Liver (tissue), 9 donors: ENCODE results near the gene OR1I1. TPM values are rescaled to one million over a fixed set of nuclear protein-coding genes. Genes with fewer than 3 reads are reported as not detected.

Experiments used
- DNase-seq: peaks from one replicate; pipeline ENCODE4 v3.0.0-alpha.2; 2017; ENCODE audit warnings: low spot score
- H3K27ac ChIP-seq, 2 donors: one replicate each; pipeline ENCODE4 v1.7.0; 2013; ENCODE audit warnings: inconsistent platforms in 2 of 2, low read length in 2 of 2, control low read depth in 1 of 2, low read depth in 1 of 2, mild to moderate bottlenecking in 1 of 2
- H3K27me3 ChIP-seq, 4 donors: one replicate each; pipeline versions ENCODE4 v1.6.1 to v1.7.0; 2013; ENCODE audit warnings: low read length in 3 of 4, inconsistent platforms in 1 of 4, mild to moderate bottlenecking in 1 of 4, moderate library complexity in 1 of 4; ENCODE audit not compliant: control insufficient read depth in 4 of 4, insufficient read depth in 4 of 4
- H3K36me3 ChIP-seq, 4 donors: one replicate each; pipeline versions ENCODE4 v1.6.1 to v1.7.0; 2013; ENCODE audit warnings: low read length in 3 of 4, mild to moderate bottlenecking in 3 of 4, low read depth in 1 of 4, moderate library complexity in 1 of 4; ENCODE audit not compliant: control insufficient read depth in 4 of 4, insufficient read depth in 3 of 4
- H3K4me1 ChIP-seq, 4 donors: one replicate each; pipeline versions ENCODE4 v1.6.1 to v1.7.0; 2013; ENCODE audit warnings: low read length in 3 of 4, mild to moderate bottlenecking in 3 of 4, moderate library complexity in 1 of 4; ENCODE audit not compliant: control insufficient read depth in 4 of 4, insufficient read depth in 4 of 4
- H3K4me3 ChIP-seq, 3 donors: one replicate each; pipeline versions ENCODE4 v1.6.1 to v1.7.0; 2013; ENCODE audit warnings: low read length in 3 of 3, control low read depth in 1 of 3, low read depth in 1 of 3, mild to moderate bottlenecking in 1 of 3
- H3K9ac ChIP-seq, 2 donors: one replicate each; pipeline ENCODE4 v1.7.0; 2013; ENCODE audit warnings: low read length in 2 of 2, mild to moderate bottlenecking in 2 of 2, moderate library complexity in 2 of 2, control low read depth in 1 of 2, low read depth in 1 of 2
- H3K9me3 ChIP-seq, 4 donors: one replicate each; pipeline versions ENCODE4 v1.6.1 to v1.7.0; 2013; ENCODE audit warnings: low read length in 3 of 4; ENCODE audit not compliant: control insufficient read depth in 4 of 4
- ATF3 ChIP-seq: IDR thresholded peaks from 2 replicates; pipeline ENCODE4 v1.6.1; 2016; ENCODE audit warnings: antibody characterized with exemption
- FOXA1 ChIP-seq: IDR thresholded peaks from 2 replicates; pipeline ENCODE4 v1.6.1; 2016; ENCODE audit warnings: antibody characterized with exemption
- FOXA2 ChIP-seq: IDR thresholded peaks from 2 replicates; pipeline ENCODE4 v1.6.1; 2016; ENCODE audit warnings: antibody characterized with exemption
- GABPA ChIP-seq, 2 donors: IDR thresholded peaks in 1 of 2; conservative IDR thresholded peaks in 1 of 2; 2 replicates each; pipeline ENCODE4 v1.6.1; 2016; ENCODE audit warnings: antibody characterized with exemption in 2 of 2, mild to moderate bottlenecking in 1 of 2, moderate library complexity in 1 of 2
- HNF4A ChIP-seq, 2 donors: conservative IDR thresholded peaks; 2 replicates each; pipeline ENCODE4 v1.6.1; 2016; ENCODE audit warnings: antibody characterized with exemption in 2 of 2, mild to moderate bottlenecking in 2 of 2
- HNF4G ChIP-seq: IDR thresholded peaks from 2 replicates; pipeline ENCODE4 v1.6.1; 2016; ENCODE audit warnings: antibody characterized with exemption
- MAX ChIP-seq: IDR thresholded peaks from 2 replicates; pipeline ENCODE4 v1.6.1; 2016; ENCODE audit warnings: antibody characterized with exemption
- NR2F2 ChIP-seq: IDR thresholded peaks from 2 replicates; pipeline ENCODE4 v1.6.1; 2016; ENCODE audit warnings: antibody characterized with exemption
- REST ChIP-seq: IDR thresholded peaks from 2 replicates; pipeline ENCODE4 v1.6.1; 2016; ENCODE audit warnings: antibody characterized with exemption, mild to moderate bottlenecking
- SP1 ChIP-seq: IDR thresholded peaks from 2 replicates; pipeline ENCODE4 v1.6.1; 2018; ENCODE audit warnings: antibody characterized with exemption, mild to moderate bottlenecking
- TAF1 ChIP-seq: conservative IDR thresholded peaks from 2 replicates; pipeline ENCODE4 v1.6.1; 2016; ENCODE audit warnings: antibody characterized with exemption, mild to moderate bottlenecking
- ZBTB33 ChIP-seq: IDR thresholded peaks from 2 replicates; pipeline ENCODE4 v1.6.1; 2016; ENCODE audit warnings: antibody characterized with exemption
- WGBS: extraction: QIAGEN DNeasy Blood & Tissue Kit; methylation state at CpG from one replicate; pipeline ENCODE4 v1.1.7; 2013; 5-methylcytosine and 5-hydroxymethylcytosine counted together
- polyA plus RNA-seq, 2 donors: library from polyadenylated mRNA; stranded (reverse) in 1 of 2; unstranded in 1 of 2; fragments of 200-250 nt in 1 of 2; fragments of >200 nt in 1 of 2; fragmentation: Nextera tagmentation in 1 of 2; extraction: Ambion mirVana in 1 of 2; gene quantifications; one replicate each; pipeline versions ENCODE4 v1.2.1 to v1.2.3, GENCODE V29; 2013 to 2015
- total RNA-seq, 2 donors: library from RNA; depleted of rRNA; stranded (reverse); fragments of >200 nt; gene quantifications; one replicate each; pipeline ENCODE4 v1.2.3, GENCODE V29; 2014
- donor health status: healthy.
- donor health status: healthy.
- donor health status: healthy.
- donor health status: healthy.
- donor health status: healthy.

The OR1I1 gene
- total and polyA plus RNA-seq, 4 donors = not detected

GRCh38 chr19:15105044-15105443 lies 23.0 kb downstream of the OR1I1 start (continued):
- no peak for TF ChIP-seq TAF1

GRCh38 chr19:15107061-15108010 lies 25.3 kb downstream of the OR1I1 start, which contains the start of gene SYDE1:
TSS of gene SYDE1 (plus strand) at chr19:15107401. CDS start at chr19:15107434, 33 bp downstream.
- Histone ChIP-seq H3K4me3 (peak within 1 kb of the TSS in 2 of 3 donors; percentile 27 to 62), H3K27ac (peak within 1 kb of the TSS; percentile 57 to 65), H3K27me3 (no peaks in the 10 kb centered on the region), H3K9me3 (peaks cover 2 to 6% (median 3%) of the 10 kb centered on the region in 4 donors), H3K9ac (no peak within 1 kb of the TSS), H3K4me1 (peaks cover 0 to 9% (median 0%) of the 10 kb centered on the region in 4 donors), H3K36me3 (peaks cover 0 to 2% (median under 1%) of the 10 kb centered on the region in 4 donors)
- DNase-seq = no peak
- 6% methylated on average over 78 of the region's 78 CpGs for WGBS
- TF ChIP-seq ZBTB33 (no peak), HNF4A (conservative IDR thresholded peaks at IDR 0.05) (no peak), NR2F2 (no peak), FOXA1 (no peak), ATF3 (no peak), HNF4G (no peak), GABPA (IDR thresholded peaks at IDR 0.05 in 1 of 2, conservative IDR thresholded peaks at IDR 0.05 in 1 of 2) (no peak), FOXA2 (no peak), TAF1 (no peak), SP1 (no peak)

GRCh38 chr19:15108145-15108844 lies 26.3 kb downstream of the OR1I1 start:
- H3K9me3 ChIP-seq = peaks cover 2 to 5% (median 3%) of the 10 kb centered on the region in 4 donors
- H3K4me1 ChIP-seq = peaks cover 0 to 9% (median under 1%) of the 10 kb centered on the region in 4 donors
- peak overlapping the region in 2 of 3 donors; percentile 27 to 62 for H3K4me3 ChIP-seq
- H3K27me3 ChIP-seq = no peaks in the 10 kb centered on the region
- H3K36me3 ChIP-seq = peaks cover 0 to 4% (median 2%) of the 10 kb centered on the region in 4 donors
- DNase-seq = no peak
- 44% methylated on average over 10 of the region's 10 CpGs for WGBS
- peak; percentile 8 for TF ChIP-seq NR2F2
- TF ChIP-seq REST = peak; percentile 84
- TF ChIP-seq MAX = no peak
- peak overlapping the region; percentile 57 to 65 for H3K27ac ChIP-seq
- no peak overlapping the region for H3K9ac ChIP-seq
